NCI-H82 treated with DMSO at 0.1 percent for 48 hours (cell line): ENCODE data around the gene NRF1.
"Not testable (repeated sequence)": the region's sequence is repeated elsewhere in the genome, so short reads cannot be mapped to it uniquely, and the experiment has no call there.

Experiments used
- DNase-seq: peaks from one replicate; lab custom pipeline; 2025; ENCODE audit not compliant: unreplicated experiment; lab: John Stamatoyannopoulos, UW

NRF1 gene

DNA sequence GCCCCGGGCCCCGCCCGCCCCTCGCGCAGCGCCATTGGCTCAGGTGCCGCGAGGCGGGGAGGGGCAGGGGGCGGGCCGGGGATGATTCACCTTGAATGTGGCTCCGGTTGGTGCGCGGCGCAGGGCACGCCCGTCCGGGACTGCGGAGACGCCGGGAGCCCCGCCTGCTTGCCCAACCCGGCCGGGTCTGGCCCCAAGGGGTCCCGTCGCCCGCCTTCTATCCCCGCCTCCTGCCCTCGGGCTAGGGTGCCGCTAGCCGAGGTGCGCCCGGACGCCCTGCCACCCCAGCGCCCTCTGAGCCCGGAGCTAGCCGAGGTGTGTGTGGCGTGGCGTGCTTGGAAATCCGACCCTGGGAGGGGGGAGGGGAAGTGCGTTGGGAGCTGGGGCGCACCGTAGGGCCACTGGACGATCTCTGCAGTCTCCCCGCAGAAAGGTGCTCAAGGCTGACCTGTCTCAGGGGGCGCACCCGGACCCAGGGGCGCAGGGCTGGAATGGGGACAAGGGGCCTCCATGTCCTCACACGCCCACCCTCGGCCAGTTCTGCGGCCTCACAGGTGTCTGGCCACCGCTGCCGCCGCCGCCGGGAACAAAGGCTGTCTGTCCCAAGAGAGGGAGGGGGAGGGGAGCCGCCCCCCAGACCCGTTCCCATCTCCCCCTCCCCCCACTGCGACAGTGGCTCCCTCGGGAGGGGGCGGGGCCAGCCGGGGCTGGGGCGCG is 168.9 kb downstream of the NRF1 start:
- peak; percentile 79 for DNase-seq

DNA sequence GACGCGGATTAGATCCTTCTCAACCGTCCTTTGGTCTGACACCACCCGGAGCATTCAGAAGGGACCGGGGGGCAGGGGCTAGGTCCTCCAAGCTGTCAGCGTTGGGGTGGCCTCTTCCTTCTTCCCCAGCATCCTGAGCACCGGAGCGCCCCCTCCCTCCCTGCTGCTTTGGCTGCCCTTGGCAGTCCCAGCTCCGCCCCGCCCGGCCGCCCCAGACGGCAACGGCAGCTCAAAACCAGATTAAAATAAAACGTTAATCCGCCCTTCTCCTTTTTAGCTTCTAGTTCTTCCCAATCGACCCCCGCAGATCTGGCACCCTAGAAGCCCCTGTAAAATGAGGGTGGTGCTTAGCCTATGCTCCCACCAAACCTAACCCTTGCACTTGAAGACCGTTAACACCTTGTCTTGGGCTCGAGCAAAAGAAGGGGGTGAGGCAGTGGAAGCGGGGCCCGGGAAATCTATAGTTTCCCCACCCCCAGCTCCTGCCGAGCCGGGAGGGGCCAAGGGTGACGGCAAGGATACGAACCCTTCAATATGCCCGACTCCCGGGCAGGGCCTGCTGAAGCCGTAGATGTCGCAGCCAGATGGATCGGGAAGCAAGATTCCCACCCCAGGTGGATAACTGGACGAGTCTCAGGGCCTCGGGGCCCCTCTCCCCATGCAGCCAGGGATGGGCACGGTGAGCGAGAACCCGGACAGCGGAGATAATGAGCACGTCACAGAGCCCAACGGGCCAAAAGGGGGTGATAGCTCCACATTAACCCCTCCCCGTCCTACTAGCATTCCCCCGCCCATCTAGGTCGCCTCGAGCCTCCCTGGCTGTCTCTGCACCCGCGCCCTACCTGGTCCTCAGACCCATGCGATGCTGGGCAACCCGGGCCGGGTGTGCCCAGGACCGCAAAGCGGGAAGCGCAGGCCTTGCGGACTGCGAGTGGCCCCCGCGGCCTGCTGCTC is 169.7 kb downstream of the NRF1 start:
- DNase-seq = peak; percentile 83

DNA sequence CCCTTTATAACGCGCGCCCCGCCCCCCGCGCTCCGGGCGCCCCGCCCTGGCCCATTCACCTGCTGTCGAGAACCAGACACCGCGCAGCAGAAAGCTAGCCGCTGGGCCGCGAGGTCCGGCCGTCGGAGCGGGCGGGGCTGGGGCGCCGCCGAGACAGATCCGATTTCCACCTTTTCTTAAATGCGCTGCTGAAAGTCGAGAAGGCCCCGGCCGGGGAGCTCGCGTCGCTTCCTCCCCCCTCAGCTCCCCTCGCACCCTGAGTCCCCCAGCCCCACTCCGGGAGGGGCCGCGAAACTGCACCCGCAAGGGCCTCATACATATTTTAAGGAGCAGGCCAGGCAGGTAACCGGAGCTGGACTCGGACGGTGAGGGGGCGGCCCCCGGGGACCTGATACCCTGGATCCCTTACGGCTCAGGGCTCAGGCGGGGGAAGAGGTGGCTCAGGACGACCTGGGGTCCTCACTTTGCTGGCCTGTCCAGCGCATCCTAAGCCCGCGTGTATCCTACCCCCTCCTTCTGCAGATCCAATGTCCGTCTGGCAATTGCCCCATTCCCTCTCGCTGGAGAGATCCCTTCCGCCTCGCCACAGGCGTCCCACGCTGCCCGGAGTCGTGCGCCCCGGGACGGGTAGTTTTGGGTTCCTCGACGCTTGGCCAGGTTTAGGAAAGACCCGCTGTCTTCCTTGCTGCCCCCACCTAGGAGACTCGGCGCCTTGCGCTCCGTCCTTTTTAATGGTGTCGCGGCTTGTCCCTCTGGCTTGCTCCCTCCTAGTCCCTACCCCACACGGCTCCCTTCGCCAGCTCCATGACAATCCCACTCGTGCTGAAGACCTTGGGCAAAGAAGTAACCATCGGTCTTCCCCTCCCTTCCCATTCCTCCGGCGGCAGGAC is 170.7 kb downstream of the NRF1 start:
- peak; percentile 29 for DNase-seq

DNA sequence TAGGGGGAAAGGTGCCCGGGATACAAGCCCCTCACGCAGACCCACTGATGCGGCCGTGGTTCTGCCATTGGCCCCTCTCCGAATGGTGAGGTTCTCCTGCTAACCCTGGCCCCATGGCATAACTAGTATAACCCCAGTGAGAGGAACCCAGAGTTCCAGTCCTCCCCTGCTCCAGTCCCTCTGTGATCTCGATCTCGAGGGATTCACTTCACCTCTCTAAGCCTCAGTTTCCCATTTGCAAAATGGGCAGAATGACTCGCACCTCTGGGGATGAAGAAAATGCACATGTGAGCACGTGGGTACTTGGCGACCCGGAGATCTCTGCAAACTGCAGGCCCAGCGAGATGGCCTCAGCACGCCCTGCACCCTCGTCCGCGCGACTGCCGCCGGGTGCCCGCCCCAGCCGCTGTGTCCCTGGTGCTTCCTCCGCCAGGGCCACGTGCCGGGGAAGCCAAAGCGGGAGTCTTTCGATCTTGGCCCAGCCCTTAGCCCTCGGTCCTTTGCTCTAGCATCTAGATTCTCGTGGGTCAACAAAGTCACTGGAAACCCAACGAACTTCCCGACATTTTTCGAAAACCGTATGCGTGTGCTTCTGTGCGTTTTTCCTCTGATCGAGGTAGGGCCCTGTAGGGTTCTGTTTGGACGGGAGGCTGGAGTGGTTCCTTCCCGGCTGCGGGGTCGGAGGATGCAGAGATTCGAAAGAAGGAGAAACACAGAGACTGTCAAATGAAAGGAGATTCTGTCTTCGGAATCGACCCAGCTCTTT is 171.5 kb downstream of the NRF1 start:
- no peak for DNase-seq

DNA sequence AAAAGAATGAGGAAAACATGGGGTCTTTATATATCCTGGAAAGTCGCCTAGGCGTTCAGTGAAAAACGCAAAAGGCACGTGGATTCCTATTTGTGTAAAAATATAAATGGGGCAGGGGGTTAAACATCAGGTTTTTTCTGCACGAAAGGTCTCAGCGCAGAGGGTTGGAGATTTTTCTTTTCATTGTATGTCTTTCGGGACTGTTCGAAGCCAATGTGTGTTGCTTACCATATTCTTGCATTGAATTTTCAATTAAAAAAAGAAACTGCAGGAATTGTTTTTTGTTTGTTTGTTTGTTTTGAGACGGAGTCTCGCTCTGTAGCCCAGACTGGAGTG is 172.0 kb downstream of the NRF1 start:
- DNase-seq = no peak

DNA sequence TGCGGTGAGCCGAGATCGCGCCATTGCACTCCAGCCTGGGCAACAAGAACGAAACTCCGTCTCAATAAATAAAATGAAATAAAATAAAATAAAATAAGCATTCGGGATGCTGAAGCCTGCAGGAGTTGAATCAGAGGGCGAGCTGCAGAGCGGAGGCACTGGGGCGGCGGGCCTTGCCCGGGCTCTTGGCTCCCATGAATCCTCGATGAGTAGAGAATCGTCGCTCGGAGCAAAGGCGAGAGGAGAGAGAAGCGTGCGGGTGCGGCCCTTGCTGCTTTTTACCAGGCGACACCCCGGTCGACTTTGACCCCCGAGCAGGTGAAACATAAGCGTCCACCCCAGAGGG is 172.9 kb downstream of the NRF1 start:
- DNase-seq = no peak

DNA sequence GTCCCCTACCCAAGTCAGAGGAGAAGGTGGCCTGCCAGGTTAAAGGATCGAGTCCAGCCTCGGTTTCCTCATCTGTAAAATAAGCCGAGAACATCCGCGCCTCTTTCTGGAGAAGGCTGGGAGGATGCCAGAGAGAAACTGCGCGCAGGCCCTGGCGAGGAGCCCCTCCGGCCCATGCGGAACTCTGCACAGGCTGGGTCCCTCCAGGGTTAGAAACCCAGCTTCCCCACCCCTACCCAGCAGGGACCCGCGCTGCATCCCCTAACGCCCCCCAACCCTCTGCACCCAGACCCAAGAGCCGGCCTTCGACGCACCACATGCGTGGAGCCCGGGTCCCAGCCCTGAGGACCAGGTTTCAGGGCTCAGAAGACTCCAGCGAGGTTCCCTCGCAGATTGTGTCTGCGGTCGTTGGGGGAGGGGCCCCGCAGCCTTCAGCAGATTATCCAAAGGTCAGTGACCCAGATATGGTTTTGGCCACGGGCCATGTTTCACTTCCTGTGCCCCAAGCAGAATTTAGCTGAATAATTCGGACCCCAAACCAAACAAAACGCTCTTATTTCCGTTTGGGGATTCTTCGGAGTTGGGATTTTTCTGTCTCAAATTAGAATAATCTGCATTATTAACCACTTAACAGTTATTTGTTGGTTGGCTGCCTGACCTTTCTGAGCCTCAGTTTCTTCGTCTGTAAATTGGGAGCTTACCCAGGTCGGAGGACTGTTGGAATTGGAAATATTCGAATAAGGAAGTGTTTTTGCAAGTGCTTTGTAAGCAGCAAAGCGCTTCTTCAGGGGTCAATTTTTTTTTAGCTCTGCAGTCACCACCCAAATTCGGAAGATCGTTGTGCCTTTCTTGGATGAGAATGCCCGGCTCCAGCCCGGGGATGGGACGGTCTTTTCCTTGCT is 173.5 kb downstream of the NRF1 start:
- DNase-seq = no peak

DNA sequence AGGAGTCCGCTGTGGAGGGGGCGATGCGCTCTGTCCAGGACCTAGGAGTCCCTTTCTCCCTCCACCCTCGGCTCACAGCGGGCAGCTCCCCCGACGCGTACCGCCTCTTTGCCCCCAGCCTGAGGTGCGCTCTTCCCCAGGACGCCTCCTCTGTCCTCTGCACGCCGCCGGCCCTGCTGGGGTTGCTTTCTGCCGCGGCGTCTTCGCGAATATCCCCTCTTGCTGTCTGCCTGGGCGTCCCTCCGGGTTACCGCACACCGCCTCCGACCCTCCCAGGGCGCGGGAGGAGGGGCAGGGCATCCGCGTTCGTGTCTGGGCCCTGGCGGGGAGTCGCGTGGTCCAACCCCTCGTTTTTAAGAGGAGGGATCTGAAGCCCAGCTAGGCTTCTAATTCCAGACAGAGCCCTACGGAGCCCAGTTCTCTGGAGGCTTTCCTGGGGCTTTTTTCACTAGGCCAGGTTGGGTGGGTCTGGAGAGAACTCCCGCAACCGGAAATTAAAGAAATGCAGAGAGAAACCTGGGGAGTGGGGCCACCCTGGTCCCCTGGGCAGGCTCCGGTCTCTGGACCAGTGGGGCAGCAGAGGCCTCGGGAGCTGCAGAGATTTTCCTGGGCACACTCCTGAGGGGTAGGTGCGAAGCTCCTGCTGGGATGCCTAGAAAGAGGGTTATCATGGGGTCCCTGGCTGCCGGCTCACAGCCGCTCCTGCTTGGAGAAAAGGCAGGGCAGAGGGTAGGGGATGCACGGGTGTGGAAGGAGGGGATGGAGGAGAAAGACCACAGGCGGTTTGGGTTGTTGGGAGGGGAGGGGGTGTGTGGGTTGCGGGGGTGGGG is 174.4 kb downstream of the NRF1 start:
- DNase-seq = no peak

DNA sequence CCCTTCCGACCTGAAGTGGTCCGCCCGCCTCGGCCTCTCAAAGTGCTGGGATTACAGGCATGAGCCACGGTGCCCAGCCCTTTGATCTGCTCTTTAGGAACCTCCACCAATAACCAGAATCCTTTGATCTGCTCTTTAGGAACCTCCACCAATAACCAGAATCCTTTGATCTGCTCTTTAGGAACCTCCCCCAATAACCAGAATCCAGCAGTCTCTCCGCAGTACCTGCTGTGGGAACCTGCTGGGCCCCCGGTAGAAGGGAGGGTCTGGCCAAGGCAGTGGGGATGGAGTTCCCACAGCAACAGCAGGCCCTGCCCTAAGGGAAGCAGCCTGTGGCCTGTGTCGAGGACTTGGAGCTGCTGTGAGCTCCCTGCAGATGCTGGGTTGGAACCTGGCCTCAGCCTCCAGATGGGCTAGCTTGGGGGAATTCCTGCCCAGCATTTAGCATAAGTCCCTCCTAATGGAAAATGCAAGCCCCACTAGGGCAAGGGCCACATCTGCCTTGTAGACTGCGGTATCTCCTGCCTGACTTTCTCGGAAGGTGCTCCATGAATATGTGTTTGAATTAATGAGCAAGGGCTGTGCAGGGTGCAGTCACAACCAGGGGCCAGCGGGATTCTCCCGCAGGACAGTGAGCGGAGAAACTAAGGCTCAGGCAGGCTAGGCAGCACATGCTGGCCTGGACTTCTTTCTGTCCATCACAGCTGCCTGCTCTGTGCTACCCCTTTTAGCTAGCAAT is 175.5 kb downstream of the NRF1 start:
- no peak for DNase-seq

DNA sequence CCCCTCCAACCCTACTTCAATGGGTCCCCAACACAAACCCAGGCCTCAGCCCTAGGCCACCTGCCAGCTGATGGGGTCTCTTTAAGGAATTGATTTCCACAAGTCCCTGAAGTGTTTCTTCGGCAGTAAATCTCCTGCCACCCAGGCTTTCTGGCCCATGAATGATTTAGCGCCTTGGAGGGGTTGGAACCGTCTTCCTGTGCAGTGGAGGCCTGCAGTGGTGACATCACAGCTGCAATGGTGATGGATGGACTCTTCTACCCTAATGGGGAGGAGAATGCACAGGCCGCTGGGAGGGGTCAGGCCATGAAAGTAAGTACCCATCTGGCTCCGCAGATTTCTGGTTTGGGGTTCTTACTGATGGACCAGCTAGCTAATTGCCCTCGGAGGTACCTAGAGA is 177.5 kb downstream of the NRF1 start:
- no peak for DNase-seq

DNA sequence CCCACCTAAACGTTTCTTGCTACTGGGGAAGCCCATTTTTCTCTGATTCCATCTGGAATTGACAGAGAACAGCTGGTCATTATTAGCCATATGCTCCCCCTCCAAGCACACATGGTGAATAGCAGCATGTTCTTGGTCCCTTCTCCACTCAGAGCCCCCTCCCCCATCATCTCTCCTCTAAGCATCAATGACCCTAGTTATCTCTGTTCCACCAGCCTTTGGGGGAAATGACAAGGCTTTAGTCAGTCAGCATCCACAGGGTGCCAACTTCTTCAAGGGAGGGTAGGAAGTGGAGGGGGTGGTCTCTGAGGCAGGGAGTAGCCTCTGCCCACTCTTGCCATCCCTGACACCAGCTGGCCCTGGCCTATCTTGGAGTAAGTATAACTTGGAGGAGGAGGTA is 178.1 kb downstream of the NRF1 start:
- peak; percentile 29 for DNase-seq

DNA sequence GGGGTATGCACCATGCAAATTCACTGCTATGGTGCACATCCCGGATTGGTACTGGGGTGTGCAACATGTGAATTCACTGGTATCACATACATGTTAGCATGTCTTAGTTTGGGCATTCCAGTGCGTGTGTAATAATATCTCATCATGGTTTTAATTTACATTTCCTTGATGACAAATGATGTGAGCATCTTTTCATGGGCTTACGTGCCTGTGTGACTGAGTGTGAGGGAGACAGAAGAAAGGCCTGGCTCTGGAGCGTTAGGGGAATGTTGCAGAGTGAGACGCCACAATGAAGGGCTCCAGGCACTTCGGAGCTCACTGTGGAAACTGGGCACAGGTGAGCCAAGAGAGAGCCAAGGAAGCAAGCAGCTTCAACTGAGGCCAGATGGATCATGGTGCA is 178.6 kb downstream of the NRF1 start:
- no peak for DNase-seq

DNA sequence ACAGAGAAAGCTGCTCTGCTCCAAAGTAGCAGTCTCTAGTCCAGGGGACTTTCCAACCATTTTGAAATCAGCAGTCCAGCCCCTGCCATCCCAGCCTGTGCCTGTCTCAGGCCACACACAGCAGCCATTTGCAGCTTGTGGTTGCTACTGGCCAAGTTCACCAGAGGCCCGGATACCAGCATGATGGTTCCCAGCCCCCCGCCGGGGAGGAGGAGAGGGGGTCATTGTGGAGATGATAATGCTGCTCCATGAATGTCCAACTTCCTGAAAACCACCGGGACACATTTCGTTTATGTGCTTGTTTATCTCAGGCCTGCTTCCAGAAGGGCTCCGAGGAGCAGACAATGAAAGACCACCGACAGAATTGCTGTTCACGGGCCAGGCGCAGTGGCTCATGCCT is 181.2 kb downstream of the NRF1 start:
- no peak for DNase-seq

DNA sequence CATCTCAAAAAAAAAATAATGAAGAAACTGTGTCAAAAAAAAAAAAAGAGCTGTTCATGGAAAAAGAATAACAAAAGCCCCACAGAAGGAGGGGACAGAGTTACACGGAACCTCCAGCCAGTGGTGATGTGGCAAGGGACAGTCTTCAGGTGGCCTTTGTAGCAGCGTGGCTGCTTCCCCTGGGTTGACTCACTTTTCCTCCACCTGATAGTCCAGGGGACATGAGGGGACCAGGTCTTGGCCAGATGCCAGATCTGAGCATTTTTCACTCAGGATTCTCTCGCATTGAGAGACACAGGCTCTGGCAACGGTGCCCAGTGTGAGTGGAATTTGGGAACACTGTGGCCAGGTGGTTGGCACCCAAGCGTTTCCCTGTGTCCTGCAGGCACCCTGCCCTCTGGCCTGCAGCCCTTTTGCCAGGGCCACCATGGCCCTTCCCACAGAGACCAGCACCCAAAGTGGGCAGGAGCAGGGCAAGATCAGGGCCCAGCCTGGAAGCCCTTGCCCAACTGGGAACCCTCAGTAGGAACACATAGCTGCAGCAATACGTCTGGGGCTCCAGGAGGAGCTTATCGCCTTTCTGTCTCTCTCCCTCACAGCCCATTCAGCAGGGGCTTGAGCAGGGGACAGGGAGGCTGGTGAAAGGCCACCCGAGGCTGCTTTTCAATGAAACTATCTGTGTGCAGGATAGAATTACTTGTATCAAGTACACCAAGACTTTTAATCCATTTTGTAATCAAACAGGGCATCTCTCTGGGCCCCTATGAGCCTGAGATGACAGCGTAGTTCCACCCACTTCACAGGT is 182.2 kb downstream of the NRF1 start:
- no peak for DNase-seq

DNA sequence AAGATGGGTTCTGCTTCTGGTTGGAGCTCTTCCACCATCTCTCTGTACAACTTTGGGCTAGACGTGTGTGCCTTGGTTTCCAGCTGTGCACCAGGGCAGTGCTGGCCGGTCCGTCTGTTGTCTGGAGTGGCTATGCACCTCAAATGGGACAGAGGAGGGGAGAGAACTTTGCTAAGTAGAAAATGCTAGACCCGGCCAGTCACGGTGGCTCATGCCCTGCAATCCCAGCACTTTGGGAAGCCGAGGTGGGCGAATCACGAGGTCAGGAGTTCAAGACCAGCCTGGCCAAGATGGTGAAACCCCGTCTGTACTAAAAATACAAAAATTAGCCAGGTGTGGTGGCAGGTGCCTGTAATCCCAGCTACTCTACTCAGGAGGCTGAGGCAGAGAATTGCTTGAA is 182.9 kb downstream of the NRF1 start:
- not testable (repeated sequence) for DNase-seq

DNA sequence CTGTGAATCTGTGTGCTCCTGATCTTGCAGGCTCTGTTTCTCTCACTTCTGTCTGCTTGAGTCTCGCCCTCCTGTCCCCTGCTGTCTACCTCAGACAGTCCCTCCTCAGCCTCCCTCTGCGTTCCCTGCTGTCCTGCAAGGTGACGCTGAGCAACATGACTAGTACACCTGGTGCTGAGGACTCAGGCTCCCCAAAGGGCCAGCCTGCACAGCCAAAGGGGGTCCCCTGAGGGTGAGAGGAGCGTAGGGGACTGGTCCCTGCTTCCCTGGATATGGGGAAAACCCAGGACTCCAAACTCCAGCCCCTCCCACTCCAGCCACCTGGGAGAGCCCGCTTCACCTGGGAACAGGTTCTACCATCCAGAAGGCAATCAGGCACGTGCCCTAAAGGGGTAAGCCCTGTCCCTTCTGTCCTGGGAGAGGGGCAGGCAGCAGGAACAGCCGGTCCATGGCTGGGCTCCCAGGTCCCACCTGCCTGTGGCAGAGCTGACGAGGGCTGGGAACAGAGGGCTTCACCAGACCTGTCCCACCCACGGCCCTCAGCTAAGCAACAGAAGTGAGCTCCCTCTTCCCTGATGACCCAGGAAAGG is 184.8 kb downstream of the NRF1 start:
- DNase-seq = no peak

DNA sequence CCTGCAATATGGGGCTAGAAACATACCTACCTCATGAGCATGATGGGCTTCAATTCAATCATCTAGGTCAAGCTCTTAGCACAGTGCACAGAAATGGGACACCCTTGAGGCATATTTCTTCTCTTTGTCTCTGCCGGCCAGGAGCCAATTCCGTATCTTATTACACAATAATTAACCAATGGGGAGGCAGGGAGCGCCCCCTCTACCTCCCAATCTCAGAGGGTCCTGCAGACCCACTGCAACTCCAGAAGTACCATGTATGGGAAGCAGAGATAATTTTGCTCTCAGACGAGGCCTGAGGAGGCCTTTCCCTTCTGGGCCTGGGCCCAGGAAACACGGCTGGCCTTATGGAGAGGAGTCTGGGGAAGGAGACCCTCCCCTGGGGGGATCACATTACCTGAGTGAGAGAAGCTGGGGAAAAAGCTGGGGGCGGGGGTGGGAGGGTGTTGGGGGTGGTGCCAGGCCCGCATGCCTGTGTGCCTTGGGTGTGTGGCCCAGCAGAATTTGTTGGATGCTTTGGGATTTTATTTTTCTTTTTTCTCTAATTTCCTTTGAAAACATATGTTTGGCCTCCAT is 185.8 kb downstream of the NRF1 start:
- DNase-seq = no peak
